ENCODE data around the gene ZNF789.
"Not testable (repeated sequence)": the region's sequence is repeated elsewhere in the genome, so short reads cannot be mapped to it uniquely, and the experiment has no call there.

GRCh38 chr7:99501236-99501635, 28.5 kb downstream of the ZNF789 start:
- not testable (repeated sequence) for TF ChIP-seq POLR2AphosphoS5, CTCF (IDR thresholded peaks at IDR 0.05)

All from suprapubic skin (tissue), 3 donors.